H1 (cell line): ENCODE data around the gene EIF4E3. TPM values are rescaled to one million over a fixed set of nuclear protein-coding genes. Genes with fewer than 3 reads are reported as not detected.

Experiments used
- SAP30 ChIP-seq: fragments of 300-600 bp; sonication (generic); IDR thresholded peaks from 2 replicates; pipeline ENCODE4 v1.7.1; 2012; ENCODE audit warnings: low read length, moderate library complexity, mild to moderate bottlenecking, inconsistent platforms; ENCODE audit not compliant: insufficient read depth, insufficient replicate concordance
- SP1 ChIP-seq: IDR thresholded peaks from 2 replicates; pipeline ENCODE4 v1.6.1; 2011; ENCODE audit warnings: low read depth, low read length
- TEAD4 ChIP-seq: IDR thresholded peaks from 2 replicates; pipeline ENCODE4 v1.6.1; 2012; ENCODE audit warnings: low read depth, low read length, inconsistent platforms, mixed read lengths
- polyA plus RNA-seq, 7 experiments: library from polyadenylated mRNA; depleted of rRNA in 3 of 7; stranded (reverse) in 5 of 7; unstranded in 2 of 7; fragments of >200 nt in 5 of 7; fragments of 200-250 nt in 2 of 7; gene quantifications; 1 replicate in 5 of 7; 2 replicates in 1 of 7; 4 replicates in 1 of 7; pipeline versions ENCODE4 v1.2.1 to v1.2.3, GENCODE V29; 2011 to 2013; ENCODE audit warnings: missing spikeins in 2 of 7, mixed read lengths in 2 of 7
- total RNA-seq: library from RNA; stranded (reverse); fragmentation: NEBNext Ultra II Directional; extraction: Animal tissue kit (Norgen Biotek cat#: 25700); gene quantifications from 2 replicates; pipeline ENCODE4 v1.2.1, GENCODE V29; 2021
- TF ChIP-seq, protein P1 (sequence below): fragments of 300-600 bp; sonication (generic); IDR thresholded peaks from 2 replicates; pipeline ENCODE4 v1.7.1; 2012; ENCODE audit warnings: low read length, moderate library complexity, mild to moderate bottlenecking, inconsistent platforms; ENCODE audit not compliant: insufficient replicate concordance
- TF ChIP-seq, protein P2 (sequence below): IDR thresholded peaks from 2 replicates; pipeline ENCODE4 v1.6.1; 2011; ENCODE audit warnings: low read depth, mild to moderate bottlenecking, low read length; ENCODE audit not compliant: insufficient read depth

The EIF4E3 gene
- total and polyA plus RNA-seq, 2 of the 8 experiments (the other 6 are each of a cell fraction or from before 2014, with no cell fraction given): 5.2 to 17.0 TPM

DNA sequence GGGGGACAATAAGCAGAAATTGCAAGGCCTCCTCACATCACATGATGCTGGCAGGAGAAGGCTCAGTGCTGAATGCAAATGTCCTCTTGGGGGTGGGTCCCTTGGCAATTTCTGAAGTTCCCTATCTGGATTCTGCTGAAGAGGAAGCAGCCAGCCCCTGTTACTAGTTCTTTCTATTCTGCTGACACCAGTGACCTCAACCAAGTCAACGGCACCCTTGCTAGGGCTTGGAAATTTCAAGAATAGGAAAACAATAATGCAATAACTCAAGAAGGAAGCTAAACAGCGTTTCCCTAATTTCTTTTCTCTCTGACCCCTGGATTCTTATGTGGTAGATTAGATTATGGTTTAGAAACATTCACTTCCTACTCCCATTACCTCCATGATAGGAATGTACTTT is 95.5 kb downstream of the EIF4E3 start (continued):
- TF ChIP-seq, protein P1, sequence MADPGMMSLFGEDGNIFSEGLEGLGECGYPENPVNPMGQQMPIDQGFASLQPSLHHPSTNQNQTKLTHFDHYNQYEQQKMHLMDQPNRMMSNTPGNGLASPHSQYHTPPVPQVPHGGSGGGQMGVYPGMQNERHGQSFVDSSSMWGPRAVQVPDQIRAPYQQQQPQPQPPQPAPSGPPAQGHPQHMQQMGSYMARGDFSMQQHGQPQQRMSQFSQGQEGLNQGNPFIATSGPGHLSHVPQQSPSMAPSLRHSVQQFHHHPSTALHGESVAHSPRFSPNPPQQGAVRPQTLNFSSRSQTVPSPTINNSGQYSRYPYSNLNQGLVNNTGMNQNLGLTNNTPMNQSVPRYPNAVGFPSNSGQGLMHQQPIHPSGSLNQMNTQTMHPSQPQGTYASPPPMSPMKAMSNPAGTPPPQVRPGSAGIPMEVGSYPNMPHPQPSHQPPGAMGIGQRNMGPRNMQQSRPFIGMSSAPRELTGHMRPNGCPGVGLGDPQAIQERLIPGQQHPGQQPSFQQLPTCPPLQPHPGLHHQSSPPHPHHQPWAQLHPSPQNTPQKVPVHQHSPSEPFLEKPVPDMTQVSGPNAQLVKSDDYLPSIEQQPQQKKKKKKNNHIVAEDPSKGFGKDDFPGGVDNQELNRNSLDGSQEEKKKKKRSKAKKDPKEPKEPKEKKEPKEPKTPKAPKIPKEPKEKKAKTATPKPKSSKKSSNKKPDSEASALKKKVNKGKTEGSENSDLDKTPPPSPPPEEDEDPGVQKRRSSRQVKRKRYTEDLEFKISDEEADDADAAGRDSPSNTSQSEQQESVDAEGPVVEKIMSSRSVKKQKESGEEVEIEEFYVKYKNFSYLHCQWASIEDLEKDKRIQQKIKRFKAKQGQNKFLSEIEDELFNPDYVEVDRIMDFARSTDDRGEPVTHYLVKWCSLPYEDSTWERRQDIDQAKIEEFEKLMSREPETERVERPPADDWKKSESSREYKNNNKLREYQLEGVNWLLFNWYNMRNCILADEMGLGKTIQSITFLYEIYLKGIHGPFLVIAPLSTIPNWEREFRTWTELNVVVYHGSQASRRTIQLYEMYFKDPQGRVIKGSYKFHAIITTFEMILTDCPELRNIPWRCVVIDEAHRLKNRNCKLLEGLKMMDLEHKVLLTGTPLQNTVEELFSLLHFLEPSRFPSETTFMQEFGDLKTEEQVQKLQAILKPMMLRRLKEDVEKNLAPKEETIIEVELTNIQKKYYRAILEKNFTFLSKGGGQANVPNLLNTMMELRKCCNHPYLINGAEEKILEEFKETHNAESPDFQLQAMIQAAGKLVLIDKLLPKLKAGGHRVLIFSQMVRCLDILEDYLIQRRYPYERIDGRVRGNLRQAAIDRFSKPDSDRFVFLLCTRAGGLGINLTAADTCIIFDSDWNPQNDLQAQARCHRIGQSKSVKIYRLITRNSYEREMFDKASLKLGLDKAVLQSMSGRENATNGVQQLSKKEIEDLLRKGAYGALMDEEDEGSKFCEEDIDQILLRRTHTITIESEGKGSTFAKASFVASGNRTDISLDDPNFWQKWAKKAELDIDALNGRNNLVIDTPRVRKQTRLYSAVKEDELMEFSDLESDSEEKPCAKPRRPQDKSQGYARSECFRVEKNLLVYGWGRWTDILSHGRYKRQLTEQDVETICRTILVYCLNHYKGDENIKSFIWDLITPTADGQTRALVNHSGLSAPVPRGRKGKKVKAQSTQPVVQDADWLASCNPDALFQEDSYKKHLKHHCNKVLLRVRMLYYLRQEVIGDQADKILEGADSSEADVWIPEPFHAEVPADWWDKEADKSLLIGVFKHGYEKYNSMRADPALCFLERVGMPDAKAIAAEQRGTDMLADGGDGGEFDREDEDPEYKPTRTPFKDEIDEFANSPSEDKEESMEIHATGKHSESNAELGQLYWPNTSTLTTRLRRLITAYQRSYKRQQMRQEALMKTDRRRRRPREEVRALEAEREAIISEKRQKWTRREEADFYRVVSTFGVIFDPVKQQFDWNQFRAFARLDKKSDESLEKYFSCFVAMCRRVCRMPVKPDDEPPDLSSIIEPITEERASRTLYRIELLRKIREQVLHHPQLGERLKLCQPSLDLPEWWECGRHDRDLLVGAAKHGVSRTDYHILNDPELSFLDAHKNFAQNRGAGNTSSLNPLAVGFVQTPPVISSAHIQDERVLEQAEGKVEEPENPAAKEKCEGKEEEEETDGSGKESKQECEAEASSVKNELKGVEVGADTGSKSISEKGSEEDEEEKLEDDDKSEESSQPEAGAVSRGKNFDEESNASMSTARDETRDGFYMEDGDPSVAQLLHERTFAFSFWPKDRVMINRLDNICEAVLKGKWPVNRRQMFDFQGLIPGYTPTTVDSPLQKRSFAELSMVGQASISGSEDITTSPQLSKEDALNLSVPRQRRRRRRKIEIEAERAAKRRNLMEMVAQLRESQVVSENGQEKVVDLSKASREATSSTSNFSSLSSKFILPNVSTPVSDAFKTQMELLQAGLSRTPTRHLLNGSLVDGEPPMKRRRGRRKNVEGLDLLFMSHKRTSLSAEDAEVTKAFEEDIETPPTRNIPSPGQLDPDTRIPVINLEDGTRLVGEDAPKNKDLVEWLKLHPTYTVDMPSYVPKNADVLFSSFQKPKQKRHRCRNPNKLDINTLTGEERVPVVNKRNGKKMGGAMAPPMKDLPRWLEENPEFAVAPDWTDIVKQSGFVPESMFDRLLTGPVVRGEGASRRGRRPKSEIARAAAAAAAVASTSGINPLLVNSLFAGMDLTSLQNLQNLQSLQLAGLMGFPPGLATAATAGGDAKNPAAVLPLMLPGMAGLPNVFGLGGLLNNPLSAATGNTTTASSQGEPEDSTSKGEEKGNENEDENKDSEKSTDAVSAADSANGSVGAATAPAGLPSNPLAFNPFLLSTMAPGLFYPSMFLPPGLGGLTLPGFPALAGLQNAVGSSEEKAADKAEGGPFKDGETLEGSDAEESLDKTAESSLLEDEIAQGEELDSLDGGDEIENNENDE: no peak
- TF ChIP-seq, protein P2, sequence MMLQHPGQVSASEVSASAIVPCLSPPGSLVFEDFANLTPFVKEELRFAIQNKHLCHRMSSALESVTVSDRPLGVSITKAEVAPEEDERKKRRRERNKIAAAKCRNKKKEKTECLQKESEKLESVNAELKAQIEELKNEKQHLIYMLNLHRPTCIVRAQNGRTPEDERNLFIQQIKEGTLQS: no peak
- TF ChIP-seq SP1 (no peak), SAP30 (no peak), TEAD4 (no peak)
